ENCODE data around the gene TTC34. TPM values are rescaled to one million over a fixed set of nuclear protein-coding genes. Genes with fewer than 3 reads are reported as not detected.

The TTC34 gene
- total RNA-seq, 2 experiments from 2014 or later, result 1.6 to 1.9 TPM

DNA sequence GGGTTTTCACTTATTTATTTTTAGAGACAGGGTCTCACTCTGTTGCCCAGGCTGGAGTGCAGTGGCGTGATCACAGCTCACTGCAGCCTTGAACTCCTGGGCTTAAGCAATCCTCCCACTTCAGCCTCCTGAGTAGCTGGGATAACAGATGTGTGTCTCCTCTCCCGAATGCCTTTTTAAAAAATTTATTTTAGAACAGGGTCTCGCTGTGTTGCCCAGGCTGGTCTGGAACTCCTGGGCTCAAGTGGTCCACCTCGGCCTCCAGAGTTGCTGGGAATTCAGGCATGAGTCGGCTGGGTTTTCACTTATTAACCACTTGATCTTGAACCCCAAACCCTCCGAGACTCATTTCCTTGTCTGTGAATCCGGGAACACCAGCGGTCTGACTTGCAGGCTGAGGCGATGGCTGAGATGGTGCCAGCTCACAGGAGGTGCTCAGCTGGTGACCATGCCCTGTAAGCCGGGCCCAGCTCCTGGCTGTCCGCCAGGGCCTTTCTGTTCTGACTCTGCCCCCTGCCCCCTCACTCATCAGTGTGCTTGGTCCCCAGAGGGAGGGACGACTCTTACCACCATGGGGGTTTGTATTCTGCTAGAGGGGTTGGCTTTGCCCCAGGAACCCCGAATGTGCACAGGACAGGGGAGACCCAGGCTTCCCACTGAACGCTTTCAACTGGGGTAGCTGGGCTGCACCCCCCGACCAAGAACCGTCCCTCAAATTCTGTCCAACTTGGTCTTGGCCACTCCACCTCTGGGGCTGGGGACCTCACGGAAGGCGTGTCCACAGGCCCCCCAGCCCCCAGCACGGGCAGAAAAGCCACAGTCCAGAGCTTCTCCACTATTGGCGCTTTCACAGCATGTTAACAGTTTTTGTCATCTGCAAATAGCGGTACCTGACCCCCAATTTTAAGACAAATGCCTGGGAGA lies 191.2 kb downstream of the TTC34 start:
- Mint-ChIP-seq H3K4me1 (no peaks in the 10 kb centered on the region), H3K27ac (no peak overlapping the region), H3K4me3 (no peak overlapping the region), H3K27me3 (no peaks in the 10 kb centered on the region), H3K9me3 (peaks cover 16% of the 10 kb centered on the region), H3K36me3 (ENCODE audit: low read depth) (no peaks in the 10 kb centered on the region)
- ChIA-PET CTCF (no interaction called here), POLR2A (no interaction called here)
- no peak for DNase-seq

DNA sequence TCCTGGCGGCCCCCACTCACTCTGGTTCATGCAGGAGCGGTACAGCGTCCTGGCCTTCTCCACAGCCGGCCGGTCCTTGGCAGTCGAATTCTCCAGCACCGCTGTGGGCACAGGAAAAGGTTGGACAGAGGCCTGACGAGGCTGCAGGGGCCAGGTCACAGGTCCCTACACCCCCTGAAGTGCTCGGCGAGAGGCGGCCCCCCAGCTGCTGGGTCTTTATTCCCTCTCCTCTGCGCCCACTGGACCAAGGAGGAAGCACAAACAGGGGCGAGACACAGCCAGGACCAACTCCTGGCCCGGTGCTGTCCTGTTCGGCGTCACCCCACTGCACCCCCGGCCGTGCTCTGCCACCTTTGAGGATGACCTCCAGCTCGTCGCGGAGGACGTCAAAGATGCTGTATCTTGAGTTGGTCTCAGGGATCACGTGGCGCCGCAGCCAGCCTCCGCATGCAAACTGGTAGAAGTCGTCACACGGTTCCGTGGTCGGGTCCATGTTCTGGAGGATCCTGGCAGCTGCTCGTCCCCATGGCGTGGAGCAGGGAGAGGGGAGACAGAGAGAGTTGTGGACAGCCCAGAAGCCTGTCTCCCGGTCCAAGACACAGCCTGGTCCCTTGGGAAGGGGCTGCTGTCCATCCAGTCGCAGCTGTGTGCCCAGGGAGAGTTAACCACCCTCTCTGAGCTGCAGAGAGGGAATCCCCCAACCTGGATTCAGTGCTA lies 192.0 kb downstream of the TTC34 start:
- Mint-ChIP-seq H3K4me1 (no peaks in the 10 kb centered on the region), H3K9me3 (peaks cover 11% of the 10 kb centered on the region), H3K4me3 (no peak overlapping the region), H3K27me3 (no peaks in the 10 kb centered on the region), H3K27ac (no peak overlapping the region), H3K36me3 (ENCODE audit: low read depth) (no peaks in the 10 kb centered on the region)
- ChIA-PET CTCF (no interaction called here), POLR2A (no interaction called here)
- no peak for DNase-seq

DNA sequence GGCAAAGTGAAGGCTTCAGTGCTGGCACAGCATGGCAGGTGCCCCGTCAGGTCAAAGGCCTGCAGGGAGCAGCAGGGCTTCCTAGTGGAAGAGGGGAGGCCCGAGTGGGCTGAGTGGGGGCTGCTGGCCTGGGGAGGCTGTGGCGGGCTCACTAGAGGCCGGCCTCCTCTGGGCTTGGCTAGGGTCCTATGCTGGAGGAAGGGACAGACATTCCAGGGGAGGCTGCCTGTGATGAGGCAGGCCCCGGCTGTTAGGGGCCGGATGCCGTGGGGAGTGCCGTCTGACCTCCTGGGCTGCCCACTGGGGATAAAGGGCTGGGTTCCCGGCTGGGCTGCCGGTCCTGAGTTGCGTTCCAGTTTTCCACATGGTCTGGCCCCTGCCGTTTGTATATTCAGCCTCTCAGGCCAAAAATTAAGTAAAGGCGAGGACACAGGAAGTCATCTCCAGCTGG lies 193.8 kb downstream of the TTC34 start:
- ChIA-PET POLR2A (no interaction called here), CTCF (no interaction called here)
- Mint-ChIP-seq H3K27ac (no peak overlapping the region), H3K4me3 (no peak overlapping the region), H3K4me1 (no peaks in the 10 kb centered on the region), H3K36me3 (ENCODE audit: low read depth) (no peaks in the 10 kb centered on the region), H3K9me3 (peaks cover 4% of the 10 kb centered on the region), H3K27me3 (no peaks in the 10 kb centered on the region)
- DNase-seq, result no peak

DNA sequence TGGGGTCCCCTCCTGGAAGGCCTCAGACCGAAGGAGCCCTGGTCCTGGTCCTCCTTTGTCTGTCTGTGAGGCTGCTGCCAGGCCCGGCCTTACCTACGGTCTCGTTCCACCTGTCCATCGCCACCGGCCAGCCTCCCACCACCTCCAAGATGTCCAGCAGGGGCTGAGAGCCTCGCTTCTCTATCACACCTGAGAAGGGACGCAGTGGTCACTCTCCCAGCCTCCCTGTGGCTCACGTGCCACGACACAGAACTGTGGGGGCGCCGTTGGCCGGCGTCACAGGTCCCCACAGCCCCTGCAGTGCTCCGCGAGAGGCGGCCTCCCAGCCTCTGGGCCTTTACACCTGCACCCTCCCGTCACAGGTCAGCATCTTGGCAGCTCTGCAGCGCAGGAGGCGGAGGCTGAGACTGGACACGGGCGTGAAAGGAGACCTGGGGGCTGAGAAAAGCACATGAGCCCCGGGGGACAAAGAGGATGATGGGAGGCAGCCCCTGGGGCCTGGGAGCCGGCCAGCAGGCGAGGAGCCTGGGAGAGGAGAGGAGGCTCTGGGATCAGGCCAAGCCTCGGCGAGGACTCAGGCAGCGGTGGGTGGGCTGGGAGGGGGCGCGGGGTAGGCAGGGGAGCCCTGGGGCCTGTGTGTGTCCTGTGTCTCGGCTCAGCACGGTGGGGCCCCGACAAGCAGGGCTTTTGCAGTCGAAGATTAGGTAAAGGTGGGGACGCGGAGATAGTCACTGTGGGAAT lies 194.4 kb downstream of the TTC34 start:
- no peak overlapping the region for H3K27ac Mint-ChIP-seq
- CTCF ChIA-PET, result interaction anchor here (1.4 kb wide), 1 partner anchor 34 kb away, joined by 3 read pairs; no protein-coding TSS in a partner anchor
- no peak for DNase-seq

DNA sequence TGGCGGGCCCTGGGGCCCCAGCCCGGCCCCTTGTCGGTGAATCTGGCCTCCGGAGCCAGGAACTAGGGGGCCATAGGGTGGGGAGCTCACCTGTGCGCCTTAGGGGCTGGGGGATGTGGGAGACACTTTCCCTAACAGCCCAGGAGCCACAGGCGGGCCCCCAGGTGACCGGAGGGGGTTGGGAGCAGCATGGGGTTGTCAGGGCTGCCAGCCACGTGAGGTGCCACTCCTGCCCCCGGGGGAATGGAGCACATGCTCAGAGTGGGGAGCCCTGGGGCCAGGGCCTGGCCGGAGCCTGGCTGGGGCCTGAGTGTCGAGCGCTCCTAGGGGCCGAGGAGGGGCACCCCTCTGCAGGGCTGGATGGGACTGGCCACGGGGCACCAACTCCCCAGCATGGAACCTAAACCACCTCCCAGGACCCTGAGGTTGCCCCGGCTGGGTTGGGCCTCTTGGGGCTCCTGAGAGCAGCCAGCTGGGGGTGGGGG lies 195.1 kb downstream of the TTC34 start:
- Mint-ChIP-seq H3K9me3 (peaks cover 4% of the 10 kb centered on the region), H3K4me3 (no peak overlapping the region), H3K4me1 (no peaks in the 10 kb centered on the region), H3K27ac (no peak overlapping the region), H3K27me3 (no peaks in the 10 kb centered on the region), H3K36me3 (ENCODE audit: low read depth) (no peaks in the 10 kb centered on the region)
- ChIA-PET POLR2A (no interaction called here), CTCF (interaction anchor here (0.8 to 1.4 kb wide), 2 partner anchors 21 to 34 kb away, joined by 3 read pairs; no protein-coding TSS in a partner anchor)
- DNase-seq, result no peak

More for the DNA sequence above, 194.4 kb downstream of the TTC34 start:
- no peak overlapping the region for H3K4me3 Mint-ChIP-seq
- H3K9me3 Mint-ChIP-seq, result peaks cover 4% of the 10 kb centered on the region
- no peaks in the 10 kb centered on the region for H3K4me1 Mint-ChIP-seq
- H3K27me3 Mint-ChIP-seq, result no peaks in the 10 kb centered on the region
- POLR2A ChIA-PET, result no interaction called here
- H3K36me3 Mint-ChIP-seq (ENCODE audit: low read depth), result no peaks in the 10 kb centered on the region

DNA sequence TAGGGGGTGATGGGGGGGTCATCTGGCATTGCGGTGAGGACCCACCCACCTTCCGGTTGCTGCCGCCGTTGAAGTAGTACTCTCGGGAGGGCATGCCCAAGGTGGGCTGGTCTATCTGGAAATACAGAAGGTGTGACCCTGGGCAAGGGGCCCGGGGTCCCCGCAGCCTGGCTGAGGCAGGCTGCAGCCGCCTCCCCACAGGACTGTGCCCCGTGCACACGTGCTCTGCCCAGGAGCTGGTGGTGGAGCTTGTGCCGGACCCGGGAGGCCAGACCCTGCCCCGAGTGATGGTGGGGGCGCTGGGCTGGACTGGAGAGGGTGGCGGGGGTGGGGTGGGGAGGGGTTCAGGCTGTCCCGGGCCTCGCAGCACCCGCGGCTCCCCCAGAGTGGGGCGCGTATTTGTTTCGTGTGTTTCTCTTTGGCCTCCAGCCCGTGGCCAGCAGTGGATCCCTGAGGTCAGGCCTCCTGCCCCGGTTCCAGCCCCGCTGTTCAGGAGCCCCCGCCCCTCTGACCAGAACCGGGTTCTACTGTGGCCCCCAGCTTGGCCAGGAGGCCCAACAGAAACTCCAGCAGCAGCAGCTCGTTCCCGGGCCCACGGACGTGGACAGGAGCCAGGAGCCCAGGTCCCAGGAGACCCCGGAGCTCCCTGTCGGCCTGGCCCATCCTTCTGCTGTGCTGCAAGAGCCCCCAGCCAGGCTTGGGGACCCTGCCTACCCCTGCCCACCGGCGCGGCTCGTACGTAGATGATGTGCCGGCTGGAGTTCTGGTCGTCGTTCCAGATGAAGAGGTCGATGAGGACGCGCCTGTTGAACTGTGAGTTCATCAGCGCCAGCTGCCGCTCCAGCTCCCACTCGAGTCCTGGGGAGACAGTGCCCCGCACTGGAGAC lies 195.7 kb downstream of the TTC34 start:
- ChIA-PET POLR2A (no interaction called here), CTCF (interaction anchor here (0.8 to 1.4 kb wide), 3 partner anchors 11 to 35 kb away, joined by 3 read pairs; no protein-coding TSS in a partner anchor)
- H3K27me3 Mint-ChIP-seq, result peaks cover 3% of the 10 kb centered on the region
- peaks cover 4% of the 10 kb centered on the region for H3K9me3 Mint-ChIP-seq
- no peaks in the 10 kb centered on the region for H3K4me1 Mint-ChIP-seq
- H3K4me3 Mint-ChIP-seq, result no peak overlapping the region
- H3K36me3 Mint-ChIP-seq (ENCODE audit: low read depth), result no peaks in the 10 kb centered on the region
- H3K27ac Mint-ChIP-seq, result no peak overlapping the region
- DNase-seq, result no peak

DNA sequence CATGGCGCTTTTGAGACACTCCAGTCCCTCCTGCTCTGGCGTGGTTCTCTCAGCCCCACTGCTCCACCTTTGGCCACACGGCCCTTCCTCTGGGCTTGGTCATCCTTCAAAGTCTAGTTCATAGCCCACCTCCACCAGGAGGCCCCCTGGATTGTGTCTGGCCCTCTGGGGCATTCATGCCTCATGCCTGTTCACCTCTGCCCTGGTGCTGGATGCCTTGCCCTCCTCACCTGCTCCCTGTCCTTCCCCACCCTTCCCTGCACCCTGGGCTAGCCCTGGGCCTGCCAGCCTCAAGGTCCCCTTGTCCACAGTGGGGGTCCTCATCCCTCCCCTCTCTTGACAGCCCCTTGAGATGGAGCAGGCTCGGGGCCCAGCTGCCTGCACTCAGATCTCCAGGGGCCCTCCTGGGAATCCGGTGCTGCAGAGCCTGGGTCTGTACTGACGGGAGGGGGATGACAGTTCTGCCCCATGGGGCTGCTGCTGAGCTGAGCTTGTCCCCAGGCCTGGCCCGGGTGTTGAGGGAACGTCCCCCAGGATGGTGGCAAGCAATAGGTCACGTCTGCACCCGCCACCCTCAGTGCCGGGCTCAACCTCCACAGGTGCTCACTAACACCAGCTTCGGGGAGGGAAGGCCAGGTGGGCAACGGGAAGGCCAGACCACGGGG lies 196.5 kb downstream of the TTC34 start:
- Mint-ChIP-seq H3K9me3 (peaks cover 4% of the 10 kb centered on the region), H3K27ac (no peak overlapping the region), H3K4me3 (no peak overlapping the region), H3K36me3 (ENCODE audit: low read depth) (no peaks in the 10 kb centered on the region), H3K27me3 (peaks cover 5% of the 10 kb centered on the region), H3K4me1 (no peaks in the 10 kb centered on the region)
- DNase-seq, result no peak
- ChIA-PET POLR2A (no interaction called here), CTCF (interaction anchor here (1.0 kb wide), 1 partner anchor 11 kb away, joined by 3 read pairs; no protein-coding TSS in a partner anchor)

DNA sequence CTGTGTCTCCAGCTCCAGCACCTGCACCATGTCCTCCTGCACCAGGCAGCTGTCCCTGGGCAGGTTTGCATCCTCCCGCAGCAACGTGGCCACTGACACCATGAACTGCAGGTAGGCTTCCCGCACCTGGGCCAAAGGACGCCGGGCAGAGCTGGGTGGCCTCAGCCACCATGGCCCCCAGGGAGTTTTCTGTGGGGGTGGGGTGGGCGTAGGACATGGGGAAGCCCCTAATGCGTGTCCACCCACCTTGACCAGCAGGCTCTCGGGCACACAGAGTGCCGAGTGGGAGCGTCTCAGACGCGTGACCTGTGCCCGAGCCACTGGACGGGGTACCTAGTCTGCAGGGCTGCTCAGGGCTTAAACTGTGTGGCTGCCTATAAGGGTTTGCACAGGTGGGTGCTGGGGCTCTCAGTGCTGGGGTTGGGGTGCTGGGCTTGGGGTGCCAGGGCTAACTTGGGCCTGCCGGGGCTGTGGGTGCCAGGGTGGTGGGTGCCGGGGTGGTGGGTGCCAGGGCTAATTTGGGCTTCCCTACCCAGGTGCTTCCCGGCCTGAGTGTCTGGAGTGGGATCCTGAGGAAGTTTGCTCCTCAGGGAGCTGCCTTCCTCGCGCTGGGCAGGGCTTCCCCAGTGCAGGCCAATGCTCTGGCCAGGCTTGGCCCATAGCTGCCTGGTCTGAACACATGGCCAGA lies 197.2 kb downstream of the TTC34 start:
- no peak for DNase-seq
- peaks cover 4% of the 10 kb centered on the region for H3K9me3 Mint-ChIP-seq
- CTCF ChIA-PET, result interaction anchor here (1.0 kb wide), 1 partner anchor 12 kb away, joined by 3 read pairs; no protein-coding TSS in a partner anchor
- H3K36me3 Mint-ChIP-seq (ENCODE audit: low read depth), result no peaks in the 10 kb centered on the region
- no peak overlapping the region for H3K4me3 Mint-ChIP-seq
- POLR2A ChIA-PET, result interaction anchor here (0.5 kb wide), 1 partner anchor 175 kb away, joined by 3 read pairs; no protein-coding TSS in a partner anchor
- peaks cover 5% of the 10 kb centered on the region for H3K27me3 Mint-ChIP-seq
- H3K27ac Mint-ChIP-seq, result no peak overlapping the region
- no peaks in the 10 kb centered on the region for H3K4me1 Mint-ChIP-seq

DNA sequence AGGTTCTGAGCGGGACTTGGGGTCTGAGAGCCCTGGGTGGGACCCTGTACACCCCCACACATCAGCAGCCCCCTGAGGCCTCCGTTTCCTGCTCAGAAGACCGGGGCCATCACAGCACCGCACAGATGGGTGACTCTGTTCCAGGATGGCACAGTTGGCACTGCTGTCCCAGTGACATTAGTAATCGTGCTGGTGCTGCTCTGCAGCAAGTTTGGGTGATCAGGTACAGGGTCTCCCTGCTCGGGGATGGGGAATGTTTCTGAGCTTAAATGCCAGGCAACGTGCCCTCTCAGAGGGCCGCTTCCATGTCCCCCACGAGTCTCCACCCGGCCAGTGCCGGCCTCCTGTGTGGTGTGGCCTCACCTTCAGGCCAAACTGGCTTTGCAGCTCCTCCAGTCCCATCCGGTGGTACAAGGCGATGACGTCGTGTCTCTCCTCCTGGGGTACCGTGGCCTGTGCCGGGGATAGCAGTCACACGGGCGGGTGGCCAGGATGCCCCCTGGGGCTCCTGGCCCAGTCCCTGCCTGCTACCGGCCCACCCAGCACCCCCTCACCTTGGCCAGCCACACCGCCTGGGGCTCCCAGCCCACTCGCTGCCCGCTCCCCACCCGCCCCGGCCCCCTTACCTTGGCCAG lies 197.9 kb downstream of the TTC34 start:
- H3K27me3 Mint-ChIP-seq, result peaks cover 7% of the 10 kb centered on the region
- peaks cover 5% of the 10 kb centered on the region for H3K9me3 Mint-ChIP-seq
- CTCF ChIA-PET, result interaction anchor here (1.2 kb wide), 1 partner anchor 10 kb away, joined by 3 read pairs; no protein-coding TSS in a partner anchor
- POLR2A ChIA-PET, result interaction anchor here (0.5 kb wide), 1 partner anchor 176 kb away, joined by 3 read pairs; no protein-coding TSS in a partner anchor
- no peak for DNase-seq
- no peak overlapping the region for H3K4me3 Mint-ChIP-seq
- no peak overlapping the region for H3K27ac Mint-ChIP-seq
- H3K36me3 Mint-ChIP-seq (ENCODE audit: low read depth), result no peaks in the 10 kb centered on the region
- H3K4me1 Mint-ChIP-seq, result no peaks in the 10 kb centered on the region

DNA sequence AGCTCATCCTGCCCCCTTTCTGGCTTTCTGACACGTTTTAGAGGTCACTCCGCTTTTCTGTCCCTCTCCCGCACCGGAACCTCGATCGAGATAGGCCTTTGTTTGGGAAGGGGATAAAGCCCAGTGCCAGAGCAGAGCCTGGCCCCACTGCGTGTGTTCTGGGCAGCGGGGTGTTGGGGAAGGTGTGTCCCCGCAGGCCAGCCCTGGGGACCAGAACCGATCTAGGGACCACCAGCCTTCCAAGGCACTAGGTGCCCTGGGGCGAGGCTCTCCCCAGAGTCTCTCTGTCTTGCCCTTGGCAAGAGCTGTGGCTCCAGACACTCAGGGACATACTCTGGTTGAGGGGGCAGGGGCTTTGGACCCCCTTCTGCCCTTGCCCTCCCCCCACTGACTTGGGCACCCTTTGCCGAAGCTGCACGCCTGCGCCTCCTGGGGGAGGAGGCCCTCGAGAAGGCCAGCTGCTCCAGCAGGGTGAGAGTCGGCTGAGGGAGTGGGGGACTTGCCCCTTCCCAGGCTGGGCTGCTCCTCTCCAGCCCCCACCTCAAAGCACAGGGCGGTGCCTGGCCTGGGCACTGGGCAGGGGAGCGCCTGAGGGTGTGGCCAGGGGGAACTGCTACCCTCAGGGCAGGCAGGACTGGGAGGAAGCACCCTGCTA lies 198.5 kb downstream of the TTC34 start:
- ChIA-PET POLR2A (no interaction called here), CTCF (interaction anchor here (1.2 kb wide), 1 partner anchor 11 kb away, joined by 3 read pairs; no protein-coding TSS in a partner anchor)
- H3K27ac Mint-ChIP-seq, result no peak overlapping the region
- DNase-seq, result no peak
- peaks cover 10% of the 10 kb centered on the region for H3K27me3 Mint-ChIP-seq
- H3K36me3 Mint-ChIP-seq (ENCODE audit: low read depth), result no peaks in the 10 kb centered on the region
- no peak overlapping the region for H3K4me3 Mint-ChIP-seq
- peaks cover 3% of the 10 kb centered on the region for H3K9me3 Mint-ChIP-seq
- H3K4me1 Mint-ChIP-seq, result no peaks in the 10 kb centered on the region
